Activated CD8-positive, alpha-beta T cell treated with anti-CD3 and anti-CD28 coated beads for 36 hours (primary cell): ENCODE results near the gene GSTM5. TPM values are rescaled to one million over a fixed set of nuclear protein-coding genes. Genes with fewer than 3 reads are reported as not detected.

Source experiments
- ATAC-seq: fragments of 200-7000 bp; cut with Tn5 transposase; one replicate; pipeline ENCODE4 v1.10.0; 2021; ENCODE audit warnings: mild to moderate bottlenecking, moderate library complexity
- CTCF ChIA-PET: fragments of 350-600 bp; sonication (Branson Sonifier 250); formaldehyde crosslinking; loops from one replicate; lab custom pipeline; 2021; ENCODE audit warnings: antibody characterized with exemption; lab: Charles Lee
- POLR2A ChIA-PET: fragments of 350-600 bp; sonication (Branson Sonifier 250); formaldehyde crosslinking; loops from one replicate; lab custom pipeline; 2021; ENCODE audit warnings: antibody characterized with exemption; lab: Charles Lee
- DNase-seq: peaks from one replicate; pipeline ENCODE4 v3.0.0-alpha.2; 2020
- H3K27ac Mint-ChIP-seq: one replicate; pipeline ENCODE4 v1.8.0; 2021; ENCODE audit warnings: mild to moderate bottlenecking, mixed read lengths
- H3K27me3 Mint-ChIP-seq: one replicate; pipeline ENCODE4 v1.8.0; 2021; ENCODE audit warnings: mixed read lengths
- H3K36me3 Mint-ChIP-seq: one replicate; pipeline ENCODE4 v1.8.0; 2021; ENCODE audit warnings: low read depth, mixed read lengths
- H3K4me1 Mint-ChIP-seq: one replicate; pipeline ENCODE4 v1.8.0; 2021; ENCODE audit warnings: low read depth, mixed read lengths
- H3K4me3 Mint-ChIP-seq: one replicate; pipeline ENCODE4 v1.8.0; 2021; ENCODE audit warnings: mild to moderate bottlenecking, moderate library complexity, mixed read lengths
- H3K9me3 Mint-ChIP-seq: one replicate; pipeline ENCODE4 v1.8.0; 2021; ENCODE audit warnings: mixed read lengths
- intact Hi-C: fragments of 100-400 bp; cut with micrococcal nuclease; formaldehyde crosslinking; loops from one replicate; pipeline ENCODE4 v1.10.0; 2022
- total RNA-seq, 2 experiments: library from RNA; stranded (reverse); gene quantifications; one replicate each; pipeline ENCODE4 v1.2.3, GENCODE V29; 2021
- TF ChIP-seq, protein P1 (sequence below): fragments of 200-600 bp; IDR thresholded peaks from one replicate; pipeline ENCODE4 v1.8.0; 2022; ENCODE audit warnings: antibody characterized with exemption, mild to moderate bottlenecking

The GSTM5 gene
- total RNA-seq, 2 experiments from 2014 or later, result 0.49 to 0.50 TPM

DNA sequence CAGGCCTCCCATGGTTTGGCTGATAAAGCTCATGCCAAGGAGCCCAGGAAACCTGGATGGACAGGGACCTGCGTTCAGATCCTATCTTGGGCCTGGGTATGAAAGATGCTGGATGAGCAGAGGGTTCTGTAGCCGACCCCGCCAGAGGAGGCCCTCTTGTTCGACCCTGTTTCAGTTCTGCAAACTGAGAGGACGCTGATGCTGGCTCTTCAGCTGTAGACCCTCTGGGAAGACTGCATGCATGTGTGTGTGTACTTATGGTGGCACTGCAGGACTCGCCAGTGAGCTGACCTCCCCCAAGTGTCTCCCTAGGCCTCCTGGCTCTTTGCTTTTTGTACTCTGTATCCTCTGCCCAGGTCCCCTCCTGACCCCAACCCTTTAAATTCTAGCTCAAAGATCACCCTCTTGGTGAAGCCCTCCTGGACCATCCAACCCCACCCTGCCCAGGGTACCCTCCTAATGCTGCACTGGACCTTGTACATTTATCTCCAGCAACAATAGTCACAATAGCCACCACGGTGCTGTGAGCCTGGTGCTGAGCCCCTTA is 50.1 kb downstream of the GSTM5 start:
- TF ChIP-seq, protein P1, sequence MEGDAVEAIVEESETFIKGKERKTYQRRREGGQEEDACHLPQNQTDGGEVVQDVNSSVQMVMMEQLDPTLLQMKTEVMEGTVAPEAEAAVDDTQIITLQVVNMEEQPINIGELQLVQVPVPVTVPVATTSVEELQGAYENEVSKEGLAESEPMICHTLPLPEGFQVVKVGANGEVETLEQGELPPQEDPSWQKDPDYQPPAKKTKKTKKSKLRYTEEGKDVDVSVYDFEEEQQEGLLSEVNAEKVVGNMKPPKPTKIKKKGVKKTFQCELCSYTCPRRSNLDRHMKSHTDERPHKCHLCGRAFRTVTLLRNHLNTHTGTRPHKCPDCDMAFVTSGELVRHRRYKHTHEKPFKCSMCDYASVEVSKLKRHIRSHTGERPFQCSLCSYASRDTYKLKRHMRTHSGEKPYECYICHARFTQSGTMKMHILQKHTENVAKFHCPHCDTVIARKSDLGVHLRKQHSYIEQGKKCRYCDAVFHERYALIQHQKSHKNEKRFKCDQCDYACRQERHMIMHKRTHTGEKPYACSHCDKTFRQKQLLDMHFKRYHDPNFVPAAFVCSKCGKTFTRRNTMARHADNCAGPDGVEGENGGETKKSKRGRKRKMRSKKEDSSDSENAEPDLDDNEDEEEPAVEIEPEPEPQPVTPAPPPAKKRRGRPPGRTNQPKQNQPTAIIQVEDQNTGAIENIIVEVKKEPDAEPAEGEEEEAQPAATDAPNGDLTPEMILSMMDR, result no peak
- intact Hi-C loops, result no loop called here

DNA sequence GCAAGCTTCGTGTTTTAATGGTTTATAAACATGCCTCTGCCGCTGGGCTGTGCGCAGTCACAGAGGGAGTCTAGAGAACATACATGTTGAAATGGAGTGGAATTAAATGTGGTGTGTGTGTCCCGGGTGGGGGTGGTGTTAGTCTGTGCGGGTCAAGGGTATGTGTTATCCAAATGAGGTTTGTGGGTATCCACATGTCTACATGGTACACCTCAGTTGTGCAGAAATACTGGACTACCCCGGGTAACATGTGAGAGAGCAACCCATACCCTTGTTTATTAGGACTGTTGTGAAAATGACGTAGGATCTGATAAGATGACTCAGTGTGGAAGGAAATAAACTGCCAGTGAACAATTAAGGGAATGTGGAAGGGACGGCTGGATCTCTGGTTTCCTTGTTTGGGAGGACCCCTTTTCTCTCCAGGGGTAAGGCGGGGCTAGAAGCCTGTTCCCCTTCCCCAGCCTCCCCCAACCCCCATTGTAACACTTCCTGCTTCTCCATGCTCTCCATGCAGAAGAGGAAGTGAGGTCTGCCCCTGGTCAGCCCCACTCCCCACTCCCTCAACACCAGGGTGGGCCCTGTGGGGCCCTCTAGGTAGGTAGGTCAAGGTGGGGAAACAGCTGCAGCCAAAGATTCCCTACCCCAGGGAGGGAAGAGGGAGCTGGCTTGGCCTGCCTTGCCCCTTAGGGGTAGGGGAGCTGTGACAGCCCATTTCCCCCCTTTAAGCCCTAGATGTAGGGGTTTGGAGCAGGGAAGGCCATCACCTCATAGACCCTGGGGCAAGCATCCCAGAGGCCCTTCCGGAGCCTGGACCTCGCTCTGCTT is 51.0 kb downstream of the GSTM5 start:
- TF ChIP-seq, protein P1, result no peak
- Mint-ChIP-seq H3K27me3 (no peaks in the 10 kb centered on the region), H3K9me3 (no peaks in the 10 kb centered on the region), H3K36me3 (no peaks in the 10 kb centered on the region), H3K27ac (no peak overlapping the region), H3K4me1 (no peaks in the 10 kb centered on the region), H3K4me3 (no peak overlapping the region)
- ATAC-seq, result no peak
- no peak for DNase-seq
- POLR2A ChIA-PET, result no interaction called here
- CTCF ChIA-PET, result interaction anchor here (1.7 kb wide), 1 partner anchor 14 kb away, joined by 6 read pairs; no protein-coding TSS in a partner anchor
- intact Hi-C loops, result no loop called here

More for the DNA sequence above, 50.1 kb downstream of the GSTM5 start:
- ChIA-PET POLR2A (no interaction called here), CTCF (interaction anchor here (1.7 kb wide), 1 partner anchor 15 kb away, joined by 6 read pairs; no protein-coding TSS in a partner anchor)
- Mint-ChIP-seq H3K9me3 (no peaks in the 10 kb centered on the region), H3K27me3 (no peaks in the 10 kb centered on the region), H3K36me3 (no peaks in the 10 kb centered on the region), H3K27ac (no peak overlapping the region), H3K4me1 (no peaks in the 10 kb centered on the region), H3K4me3 (no peak overlapping the region)
- no peak for ATAC-seq
- DNase-seq, result no peak

DNA sequence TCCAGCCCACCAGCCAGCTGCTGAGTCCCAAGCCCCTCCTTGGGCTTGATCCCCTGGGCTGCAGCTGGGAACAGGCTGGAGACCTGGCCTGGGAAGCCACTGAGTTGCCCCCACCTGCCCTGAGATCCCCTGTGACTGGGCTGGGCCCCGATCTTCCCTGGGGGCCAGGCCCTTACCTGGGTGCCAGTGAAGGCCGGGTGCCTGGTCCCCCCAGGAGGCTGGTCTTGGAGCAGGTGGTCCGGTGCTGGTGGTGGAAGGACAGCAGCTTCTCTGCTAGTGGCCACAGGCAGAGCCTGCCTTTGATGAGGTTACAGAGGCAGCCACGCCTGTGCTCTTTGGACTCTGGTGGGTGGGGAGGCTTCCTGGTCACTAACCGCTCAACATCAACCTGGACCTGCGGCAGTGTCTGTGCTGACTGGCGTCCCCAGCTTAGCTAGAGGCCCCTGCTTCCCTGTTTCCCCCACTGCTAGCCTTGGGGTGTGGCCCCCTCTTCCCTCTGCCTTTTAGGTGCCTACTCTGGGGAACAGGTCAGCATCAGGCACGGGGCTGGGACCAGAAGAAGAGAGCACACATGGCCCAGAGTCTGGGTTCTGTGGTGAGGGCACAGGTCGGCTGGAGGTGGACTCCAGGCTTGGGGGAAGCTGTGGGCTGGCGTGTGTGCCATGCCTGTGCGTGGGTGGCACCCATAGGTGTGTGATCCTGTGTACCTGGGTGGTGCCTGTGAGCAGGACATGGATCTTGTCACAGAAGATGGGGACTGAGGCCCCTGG is 51.8 kb downstream of the GSTM5 start, which contains the start of gene EPS8L3:
EPS8L3 (minus strand) TSS at position 278 of the 770 bp plus-strand sequence. CDS start 2,174 bp downstream, outside the sequence.
- Mint-ChIP-seq H3K4me1 (no peaks in the 10 kb centered on the region), H3K36me3 (no peaks in the 10 kb centered on the region), H3K9me3 (no peaks in the 10 kb centered on the region), H3K27me3 (no peaks in the 10 kb centered on the region), H3K27ac (no peak within 1 kb of the TSS), H3K4me3 (no peak within 1 kb of the TSS)
- CTCF ChIA-PET, result interaction anchor here (1.7 kb wide), 1 partner anchor 13 kb away, joined by 6 read pairs; no protein-coding TSS in a partner anchor
- TF ChIP-seq, protein P1, result no peak
- DNase-seq, result no peak
- POLR2A ChIA-PET, result no interaction called here
- no peak for ATAC-seq
- intact Hi-C loops, result no loop called here

DNA sequence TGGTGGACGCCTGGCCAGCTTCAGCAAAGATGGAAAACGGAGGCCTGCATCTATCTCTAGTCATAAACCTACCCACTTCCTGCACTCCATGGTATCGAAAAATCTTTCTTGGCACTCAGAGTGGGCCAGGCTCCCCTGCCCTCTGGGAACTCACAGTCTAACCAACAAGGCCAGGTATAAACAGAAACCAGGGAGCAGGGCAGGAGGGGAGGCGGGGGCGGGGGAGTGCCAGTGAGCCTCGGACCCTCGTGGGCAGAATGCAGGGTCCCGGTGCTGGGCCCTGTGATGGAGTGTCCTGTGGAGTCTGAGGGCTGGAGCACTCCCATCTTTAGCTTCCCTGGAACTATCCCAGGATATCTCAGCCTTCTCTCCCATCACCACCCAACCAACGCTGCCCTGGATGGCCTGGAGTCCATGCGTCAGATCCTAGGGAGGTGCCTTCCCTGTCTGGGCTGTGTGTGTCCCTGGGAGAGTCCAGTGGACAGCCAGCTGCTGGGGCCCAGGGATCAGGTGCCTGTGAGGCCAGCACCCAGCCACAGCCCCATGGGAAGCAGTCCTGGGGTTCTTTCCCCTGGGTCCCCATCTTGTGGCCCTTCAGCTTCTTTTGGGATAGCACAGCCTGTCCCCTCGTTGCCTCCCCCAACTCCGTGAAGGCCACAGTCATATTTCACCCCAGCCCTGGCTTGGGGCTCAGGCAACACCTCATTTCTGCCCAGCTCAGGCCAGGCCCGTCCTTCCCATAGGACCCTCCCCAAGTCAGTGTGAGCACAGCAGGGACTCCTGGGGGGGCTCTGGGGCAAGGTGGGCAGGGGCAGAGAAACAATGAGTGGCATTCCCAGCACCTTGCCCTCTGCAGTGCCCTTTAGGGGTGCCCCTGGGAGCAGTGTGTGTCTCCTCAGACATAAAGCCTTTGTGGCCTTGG is 52.8 kb downstream of the GSTM5 start:
- H3K36me3 Mint-ChIP-seq, result no peaks in the 10 kb centered on the region
- POLR2A ChIA-PET, result no interaction called here
- H3K9me3 Mint-ChIP-seq, result no peaks in the 10 kb centered on the region
- no peak overlapping the region for H3K27ac Mint-ChIP-seq
- CTCF ChIA-PET, result interaction anchor here (0.7 to 1.9 kb wide), 2 partner anchors 125 to 218 kb away, joined by 3 to 7 read pairs; no protein-coding TSS in a partner anchor
- H3K27me3 Mint-ChIP-seq, result no peaks in the 10 kb centered on the region
- DNase-seq, result no peak
- TF ChIP-seq, protein P1, result no peak
- no peak overlapping the region for H3K4me3 Mint-ChIP-seq
- no peak for ATAC-seq
- no peaks in the 10 kb centered on the region for H3K4me1 Mint-ChIP-seq
- intact Hi-C loops, result no loop called here
